CD4-positive, alpha-beta T cell (primary cell): ENCODE measurements around the gene MRPS23. TPM values are rescaled to one million over a fixed set of nuclear protein-coding genes. Genes with fewer than 3 reads are reported as not detected.

ENCODE experiments used
- ATAC-seq: fragments of 200-7000 bp; cut with Tn5 transposase; one replicate; pipeline ENCODE4 v1.10.0; 2022; ENCODE audit warnings: mild to moderate bottlenecking; ENCODE audit not compliant: poor library complexity
- CTCF ChIA-PET: fragments of 350-600 bp; sonication (Branson Sonifier 250); formaldehyde crosslinking; loops from one replicate; lab custom pipeline; 2021; ENCODE audit warnings: antibody characterized with exemption, inconsistent platforms; lab: Charles Lee
- POLR2A ChIA-PET: fragments of 350-600 bp; sonication (Branson Sonifier 250); formaldehyde crosslinking; loops from one replicate; lab custom pipeline; 2021; ENCODE audit warnings: antibody characterized with exemption, inconsistent platforms; lab: Charles Lee
- DNase-seq, 14 experiments: peaks; one replicate each; pipeline ENCODE4 v3.0.0-alpha.2; 2013 to 2020; ENCODE audit warnings: mixed read lengths in 2 of 14
- H3K27ac ChIP-seq, 2 donors: one replicate each; pipeline versions ENCODE4 v1.5.1 to v1.7.0; 2013; ENCODE audit warnings: low read length in 2 of 2, low read depth in 1 of 2, mild to moderate bottlenecking in 1 of 2
- H3K27me3 ChIP-seq, 2 experiments: 1 replicate in 1 of 2; 2 replicates in 1 of 2; pipeline versions ENCODE4 v1.6.1 to v1.7.0; 2013; ENCODE audit warnings: low read length in 2 of 2, control low read depth in 1 of 2, mild to moderate bottlenecking in 1 of 2, moderate library complexity in 1 of 2; ENCODE audit not compliant: insufficient read depth in 2 of 2, control insufficient read depth in 1 of 2
- H3K36me3 ChIP-seq: one replicate; pipeline ENCODE4 v1.6.1; 2013; ENCODE audit warnings: low read length, control low read depth; ENCODE audit not compliant: insufficient read depth
- H3K4me1 ChIP-seq: one replicate; pipeline ENCODE4 v1.6.1; 2013; ENCODE audit warnings: low read length, control low read depth; ENCODE audit not compliant: insufficient read depth
- H3K4me3 ChIP-seq: one replicate; pipeline ENCODE4 v1.5.1; 2013; ENCODE audit warnings: mild to moderate bottlenecking, low read length, moderate library complexity
- H3K9me3 ChIP-seq, 2 experiments: 1 replicate in 1 of 2; 2 replicates in 1 of 2; pipeline versions ENCODE4 v1.6.1 to v1.7.0; 2013; ENCODE audit warnings: low read length in 2 of 2, mild to moderate bottlenecking in 2 of 2, control low read depth in 1 of 2, moderate library complexity in 1 of 2; ENCODE audit not compliant: control insufficient read depth in 1 of 2, insufficient read depth in 1 of 2
- H3K27ac Mint-ChIP-seq: one replicate; pipeline ENCODE4 v1.8.0; 2020; ENCODE audit warnings: mixed read lengths
- H3K27me3 Mint-ChIP-seq: one replicate; pipeline ENCODE4 v1.8.0; 2021; ENCODE audit warnings: mixed read lengths
- H3K36me3 Mint-ChIP-seq: one replicate; pipeline ENCODE4 v1.8.0; 2021; ENCODE audit warnings: low read depth, mixed read lengths
- H3K4me1 Mint-ChIP-seq: one replicate; pipeline ENCODE4 v1.8.0; 2021; ENCODE audit warnings: low read depth, mixed read lengths
- H3K4me3 Mint-ChIP-seq: one replicate; pipeline ENCODE4 v1.8.0; 2020; ENCODE audit warnings: mild to moderate bottlenecking, mixed read lengths
- H3K9me3 Mint-ChIP-seq: one replicate; pipeline ENCODE4 v1.8.0; 2020; ENCODE audit warnings: mixed read lengths
- intact Hi-C, 2 experiments: fragments of 100-400 bp; cut with DNase I in 1 of 2; cut with micrococcal nuclease in 1 of 2; formaldehyde crosslinking; loops; one replicate each; pipeline versions ENCODE4 v1.15.1 to v1.9.0; 2023 to 2025; cut with DNase I, micrococcal nuclease
- total RNA-seq, 174 experiments: library from RNA in 2 of 174; stranded (reverse) in 2 of 174; gene quantifications; one replicate each; pipeline ENCODE4 v1.2.3 and lab custom pipeline; 2021 to 2026
- TF ChIP-seq, protein P1 (sequence below): fragments of 200-600 bp; IDR thresholded peaks from one replicate; pipeline ENCODE4 v1.8.0; 2022; ENCODE audit warnings: antibody characterized with exemption, mild to moderate bottlenecking

MRPS23 gene
- total RNA-seq, 2 experiments from 2014 or later: 14.6 to 14.7 TPM

DNA sequence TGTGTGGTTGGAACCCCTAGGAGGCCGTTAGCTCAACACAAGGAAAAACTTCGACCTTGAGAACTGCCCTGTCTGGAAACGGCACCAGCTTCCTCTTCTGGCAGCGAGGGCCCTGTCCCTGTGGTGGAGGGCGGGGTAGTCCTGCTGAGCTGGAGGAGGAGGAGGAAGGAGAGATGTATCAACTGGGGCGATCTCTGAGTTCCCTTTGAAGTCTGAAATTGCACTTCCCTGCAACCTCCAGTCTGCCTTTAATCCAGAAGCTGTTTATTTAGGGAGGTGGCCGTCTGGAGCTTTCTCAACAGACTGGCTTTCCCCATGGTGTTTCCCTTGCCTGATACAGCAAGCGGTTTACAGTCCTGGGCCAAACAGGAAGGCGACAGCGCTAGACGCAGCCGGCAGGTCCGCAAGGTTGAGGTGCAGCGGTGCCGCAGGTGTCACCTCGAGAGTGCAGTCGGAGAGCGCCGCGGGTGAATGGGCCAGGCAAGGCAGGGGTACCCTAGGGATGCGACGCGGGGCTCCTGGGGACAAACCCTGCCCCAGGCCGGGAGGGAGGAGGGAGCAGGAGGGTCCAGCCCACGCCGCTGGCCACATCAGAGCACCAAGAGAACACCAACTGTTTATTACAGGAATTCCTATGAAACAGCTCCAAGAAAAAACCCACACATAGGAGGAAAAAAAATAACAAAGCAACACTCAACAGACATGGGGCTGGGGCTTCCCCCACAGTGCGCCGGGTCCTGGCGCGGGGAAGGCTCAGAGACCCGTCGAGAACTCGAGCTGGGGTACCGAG, 11.4 kb upstream of the MRPS23 start:
- peaks cover 21% of the 10 kb centered on the region for H3K4me1 ChIP-seq
- H3K9me3 ChIP-seq: no peaks in the 10 kb centered on the region
- ChIA-PET POLR2A (interaction anchor here (0.8 to 3.0 kb wide), 3 partner anchors 11 to 144 kb away, joined by 3 to 44 read pairs (median 4); partner anchors contain the start of gene MRPS23), CTCF (interaction anchor here (0.6 to 2.1 kb wide), 2 partner anchors 135 to 138 kb away, joined by 4 to 11 read pairs; no protein-coding TSS in a partner anchor)
- TF ChIP-seq, protein P1, sequence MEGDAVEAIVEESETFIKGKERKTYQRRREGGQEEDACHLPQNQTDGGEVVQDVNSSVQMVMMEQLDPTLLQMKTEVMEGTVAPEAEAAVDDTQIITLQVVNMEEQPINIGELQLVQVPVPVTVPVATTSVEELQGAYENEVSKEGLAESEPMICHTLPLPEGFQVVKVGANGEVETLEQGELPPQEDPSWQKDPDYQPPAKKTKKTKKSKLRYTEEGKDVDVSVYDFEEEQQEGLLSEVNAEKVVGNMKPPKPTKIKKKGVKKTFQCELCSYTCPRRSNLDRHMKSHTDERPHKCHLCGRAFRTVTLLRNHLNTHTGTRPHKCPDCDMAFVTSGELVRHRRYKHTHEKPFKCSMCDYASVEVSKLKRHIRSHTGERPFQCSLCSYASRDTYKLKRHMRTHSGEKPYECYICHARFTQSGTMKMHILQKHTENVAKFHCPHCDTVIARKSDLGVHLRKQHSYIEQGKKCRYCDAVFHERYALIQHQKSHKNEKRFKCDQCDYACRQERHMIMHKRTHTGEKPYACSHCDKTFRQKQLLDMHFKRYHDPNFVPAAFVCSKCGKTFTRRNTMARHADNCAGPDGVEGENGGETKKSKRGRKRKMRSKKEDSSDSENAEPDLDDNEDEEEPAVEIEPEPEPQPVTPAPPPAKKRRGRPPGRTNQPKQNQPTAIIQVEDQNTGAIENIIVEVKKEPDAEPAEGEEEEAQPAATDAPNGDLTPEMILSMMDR: no peak
- H3K4me3 ChIP-seq: peak overlapping the region; percentile 52
- peaks cover 10 to 14% of the 10 kb centered on the region in 2 experiments for H3K27me3 ChIP-seq
- no peaks in the 10 kb centered on the region for H3K36me3 Mint-ChIP-seq
- H3K27ac ChIP-seq: no peak overlapping the region
- no peaks in the 10 kb centered on the region for H3K9me3 Mint-ChIP-seq
- DNase-seq (peak in 12 of 14 experiments; percentile 19 to 75 (median 42)), ATAC-seq (peak; percentile 74)
- peak overlapping the region; percentile 89 for H3K4me3 Mint-ChIP-seq
- no peaks in the 10 kb centered on the region for H3K36me3 ChIP-seq
- intact Hi-C loops: no loop called here
- H3K27me3 Mint-ChIP-seq: peaks cover 14% of the 10 kb centered on the region
- peaks cover 10% of the 10 kb centered on the region for H3K4me1 Mint-ChIP-seq
- no peak overlapping the region for H3K27ac Mint-ChIP-seq

DNA sequence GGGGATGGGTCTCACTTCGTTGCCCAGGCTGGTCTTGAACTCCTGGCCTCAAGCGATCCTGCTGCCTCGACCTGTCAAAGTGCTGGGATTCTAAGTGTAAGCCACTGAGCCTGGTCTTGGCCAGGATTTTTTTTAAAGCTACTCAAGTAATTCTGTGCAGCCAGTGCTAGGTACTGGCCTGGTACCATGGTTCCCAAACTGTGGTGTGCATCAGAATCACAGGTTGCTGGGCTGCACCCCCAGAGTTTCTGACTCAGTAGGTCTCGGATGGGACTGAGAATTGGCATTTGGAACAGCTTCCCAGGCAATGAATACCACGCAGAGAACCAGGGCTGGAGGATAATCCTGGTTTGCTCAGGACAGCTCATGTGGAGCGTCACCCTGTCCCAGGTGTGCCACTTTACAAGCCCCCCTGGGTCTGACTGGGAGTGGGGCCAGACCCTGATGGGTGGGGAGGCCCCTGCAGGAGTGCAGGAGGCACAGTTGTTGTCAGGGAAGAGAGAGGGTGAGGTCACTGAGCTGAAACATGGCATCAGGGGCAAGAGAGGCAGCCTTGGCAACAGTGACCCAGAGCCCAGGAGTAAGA, 10.7 kb upstream of the MRPS23 start:
- Histone ChIP-seq H3K9me3 (no peaks in the 10 kb centered on the region), H3K27ac (no peak overlapping the region), H3K36me3 (no peaks in the 10 kb centered on the region), H3K27me3 (peaks cover 10 to 14% of the 10 kb centered on the region in 2 experiments), H3K4me1 (peaks cover 21% of the 10 kb centered on the region), H3K4me3 (peak overlapping the region; percentile 52)
- TF ChIP-seq, protein P1: no peak
- POLR2A ChIA-PET: interaction anchor here (0.8 to 3.0 kb wide), 4 partner anchors 10 to 147 kb away, joined by 3 to 44 read pairs (median 4); partner anchors contain the start of genes MRPS23 and SRSF1
- Mint-ChIP-seq H3K9me3 (no peaks in the 10 kb centered on the region), H3K36me3 (no peaks in the 10 kb centered on the region), H3K27me3 (peaks cover 14% of the 10 kb centered on the region), H3K4me1 (peaks cover 10% of the 10 kb centered on the region), H3K4me3 (peak overlapping the region; percentile 89), H3K27ac (no peak overlapping the region)
- ATAC-seq: no peak
- DNase-seq: no peak
- intact Hi-C loops: no loop called here
- CTCF ChIA-PET: interaction anchor here (0.6 to 2.1 kb wide), 3 partner anchors 136 to 235 kb away, joined by 4 to 11 read pairs (median 4); no protein-coding TSS in a partner anchor

DNA sequence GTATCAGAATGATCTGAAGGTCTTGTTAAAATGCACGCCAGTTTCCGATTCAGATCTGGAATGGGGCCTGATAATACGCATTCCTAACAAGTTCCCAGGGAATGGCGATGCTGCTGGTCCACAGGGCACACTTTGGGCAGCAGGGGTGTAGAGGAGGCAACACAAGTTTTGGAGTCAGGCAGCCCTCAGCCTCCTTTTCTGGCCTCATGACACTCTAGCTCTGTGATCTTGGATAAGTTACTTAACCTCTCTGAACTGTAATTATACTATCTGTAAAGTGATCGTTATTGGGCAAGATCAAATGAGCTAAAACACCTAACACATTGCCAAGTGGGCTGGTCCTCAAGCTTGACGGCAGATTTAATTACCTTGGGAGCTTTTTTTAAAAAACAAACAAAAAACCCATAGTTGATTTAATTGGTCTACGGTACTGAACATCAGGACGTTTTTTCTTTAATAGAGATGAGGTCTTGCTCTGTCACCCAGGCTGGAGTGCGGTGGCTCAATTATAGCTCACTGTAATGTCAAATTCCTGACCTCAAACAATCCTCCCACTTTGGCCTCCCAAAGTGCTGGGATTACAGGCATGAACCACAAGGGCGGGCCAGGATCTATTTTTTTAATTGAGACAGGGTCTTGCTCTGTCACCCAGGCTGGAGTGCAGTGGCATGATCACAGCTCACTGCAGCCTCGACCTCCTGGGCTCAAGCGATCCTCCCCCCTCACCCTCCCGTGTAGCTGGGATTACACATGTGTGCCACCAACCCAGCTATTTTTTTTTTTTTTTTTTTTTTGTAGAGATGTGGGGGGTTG, 10.0 kb upstream of the MRPS23 start:
- ChIA-PET POLR2A (interaction anchor here (0.8 to 3.0 kb wide), 5 partner anchors 9 to 147 kb away, joined by 3 to 44 read pairs (median 4); partner anchors contain the start of genes MRPS23 and SRSF1), CTCF (interaction anchor here (0.9 to 2.1 kb wide), 3 partner anchors 140 to 253 kb away, joined by 3 to 11 read pairs (median 4); no protein-coding TSS in a partner anchor)
- no peaks in the 10 kb centered on the region for H3K9me3 ChIP-seq
- Mint-ChIP-seq H3K4me3 (peak overlapping the region; percentile 1), H3K36me3 (no peaks in the 10 kb centered on the region), H3K4me1 (peaks cover 10% of the 10 kb centered on the region), H3K27me3 (peaks cover 14% of the 10 kb centered on the region), H3K27ac (no peak overlapping the region), H3K9me3 (no peaks in the 10 kb centered on the region)
- H3K27me3 ChIP-seq: peaks cover 10 to 14% of the 10 kb centered on the region in 2 experiments
- DNase-seq (no peak), ATAC-seq (no peak)
- no peak overlapping the region for H3K4me3 ChIP-seq
- H3K4me1 ChIP-seq: peaks cover 21% of the 10 kb centered on the region
- TF ChIP-seq, protein P1: no peak
- H3K27ac ChIP-seq: no peak overlapping the region
- intact Hi-C loops: loop anchor here (2.0 to 10.0 kb wide), 4 partner anchors 139 to 475 kb away; no protein-coding TSS in a partner anchor
- no peaks in the 10 kb centered on the region for H3K36me3 ChIP-seq
